Measurements from ENCODE around the gene OSTF1.

Gene OSTF1

GRCh38 chr9:75085640-75086039 is 2.7 kb upstream of the OSTF1 start:
- no peak for DNase-seq (ENCODE audit: low spot score)

DNA sequence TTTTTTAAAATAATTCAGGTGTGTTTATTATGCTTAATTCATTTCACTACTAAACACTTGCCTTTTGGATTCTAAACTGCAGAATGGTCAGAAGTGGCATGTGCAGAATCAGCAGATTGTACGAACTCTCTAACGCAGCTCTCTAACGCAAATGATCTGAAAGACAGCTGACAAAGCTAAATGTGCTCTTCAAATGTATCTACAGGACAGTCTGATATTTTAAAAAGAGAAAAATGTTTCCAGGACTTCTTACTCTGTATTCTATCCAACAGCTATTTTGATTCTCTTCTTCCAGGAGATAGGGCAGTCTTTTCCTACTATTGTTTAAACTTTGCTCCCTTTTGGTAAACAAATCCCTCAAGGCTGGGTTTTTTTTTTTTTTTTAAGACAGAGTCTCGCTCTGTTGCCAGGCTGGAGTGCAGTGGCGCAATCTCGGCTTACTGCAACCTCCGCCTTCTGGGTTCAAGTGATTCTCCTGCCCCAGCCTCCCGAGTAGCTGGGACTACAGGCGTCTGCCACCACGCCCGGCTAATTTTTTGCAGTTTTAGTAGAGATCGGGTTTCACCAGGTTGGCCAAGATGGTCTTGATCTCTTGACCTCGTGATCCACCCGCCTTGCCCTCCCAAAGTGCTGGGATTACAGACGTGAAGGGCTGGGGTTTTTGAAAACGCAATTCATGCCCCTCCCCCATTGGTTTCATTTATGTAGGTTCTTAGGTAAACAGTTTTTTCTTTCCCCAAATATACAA is 1.6 kb upstream of the OSTF1 start:
- DNase-seq (ENCODE audit: low spot score), result no peak

DNA sequence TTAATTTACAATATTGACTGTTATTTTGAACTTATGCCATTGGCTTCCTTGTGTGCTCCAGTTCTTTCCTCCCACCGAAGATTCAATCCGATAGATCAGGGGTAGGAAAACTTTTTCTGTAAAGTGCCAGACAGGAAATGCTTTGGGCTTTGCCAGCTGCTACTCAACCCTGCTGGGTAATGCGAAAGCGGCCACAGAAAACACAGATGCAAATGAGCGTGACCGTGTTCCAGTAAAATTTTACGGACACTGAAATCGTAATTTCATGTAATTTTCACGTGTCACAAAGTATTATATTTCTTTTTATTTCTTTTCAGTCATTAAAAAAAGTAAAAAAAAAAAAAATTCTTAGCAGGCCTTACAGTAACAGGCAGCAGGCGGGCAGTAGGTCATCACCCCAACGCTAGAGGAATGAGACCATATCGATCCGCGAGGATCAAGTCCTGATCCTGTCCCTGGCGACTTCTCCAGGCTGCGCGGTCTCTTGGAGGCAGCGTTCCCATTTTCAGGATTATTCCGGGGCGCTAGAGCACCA is 958 bp upstream of the OSTF1 start:
- peak; percentile 54 for DNase-seq (ENCODE audit: low spot score)

DNA sequence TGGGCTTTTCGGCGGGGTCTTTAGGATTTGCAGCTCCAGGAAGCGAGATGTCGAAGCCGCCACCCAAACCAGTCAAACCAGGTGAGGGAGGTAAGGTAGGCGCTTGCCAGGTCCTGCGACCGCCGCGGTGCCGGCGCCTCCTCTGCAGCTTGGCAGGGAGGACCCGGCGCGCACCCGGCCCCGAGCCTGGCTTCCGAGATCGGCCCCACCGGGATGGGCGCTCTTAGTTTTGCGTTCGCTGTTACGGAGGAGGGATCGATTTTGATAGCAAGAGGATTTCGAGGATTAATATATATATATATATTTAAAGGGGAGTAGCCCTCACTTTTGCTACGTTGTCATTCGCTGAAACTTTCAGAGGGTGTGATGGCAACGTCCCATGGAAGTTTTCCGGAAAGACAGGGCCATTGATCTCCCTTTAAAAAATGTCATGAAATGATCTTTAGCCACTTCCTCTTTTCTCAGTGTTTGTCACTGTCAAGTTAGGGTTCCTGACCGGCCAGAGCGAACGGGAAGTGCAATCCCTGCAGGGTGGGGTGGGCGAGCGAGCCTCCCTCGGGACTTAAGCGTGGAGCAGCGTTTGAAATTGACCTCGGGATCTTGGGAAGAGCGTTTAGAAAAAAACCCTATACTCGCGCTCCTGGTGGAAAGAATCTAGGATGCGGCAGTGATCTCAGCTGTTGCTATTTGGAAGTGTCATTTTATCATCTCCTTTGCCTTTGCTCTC is 495 bp downstream of the OSTF1 start:
- peak; percentile 44 for DNase-seq (ENCODE audit: low spot score)

- DNase-seq (ENCODE audit: low spot score), result no peak
These were observed 1.1 kb downstream of the OSTF1 start for GRCh38 chr9:75089373-75089766.

DNA sequence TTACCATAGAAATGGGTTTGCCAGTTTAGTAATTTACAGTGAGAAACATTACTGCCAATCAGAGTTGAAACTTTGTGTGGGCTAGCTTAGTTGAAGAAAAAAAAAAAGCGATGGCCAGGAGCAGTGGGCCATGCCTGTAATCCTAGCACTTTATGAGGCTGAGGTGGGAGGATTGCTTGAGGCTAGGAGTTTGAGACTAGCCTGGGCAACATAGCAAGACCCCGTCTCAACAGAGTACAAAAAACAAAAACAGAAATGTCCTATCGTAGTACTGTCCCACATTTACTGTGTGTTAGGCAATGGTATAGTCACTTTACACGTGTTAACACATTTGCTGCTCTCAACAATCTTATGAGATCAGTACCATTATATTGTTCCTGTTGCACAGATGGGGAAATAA is 2.3 kb downstream of the OSTF1 start:
- no peak for DNase-seq (ENCODE audit: low spot score)

GRCh38 chr9:75092766-75093165 is 4.5 kb downstream of the OSTF1 start:
- no peak for DNase-seq (ENCODE audit: low spot score)

GRCh38 chr9:75096796-75097195 is 8.5 kb downstream of the OSTF1 start:
- no peak for DNase-seq (ENCODE audit: low spot score)

DNA sequence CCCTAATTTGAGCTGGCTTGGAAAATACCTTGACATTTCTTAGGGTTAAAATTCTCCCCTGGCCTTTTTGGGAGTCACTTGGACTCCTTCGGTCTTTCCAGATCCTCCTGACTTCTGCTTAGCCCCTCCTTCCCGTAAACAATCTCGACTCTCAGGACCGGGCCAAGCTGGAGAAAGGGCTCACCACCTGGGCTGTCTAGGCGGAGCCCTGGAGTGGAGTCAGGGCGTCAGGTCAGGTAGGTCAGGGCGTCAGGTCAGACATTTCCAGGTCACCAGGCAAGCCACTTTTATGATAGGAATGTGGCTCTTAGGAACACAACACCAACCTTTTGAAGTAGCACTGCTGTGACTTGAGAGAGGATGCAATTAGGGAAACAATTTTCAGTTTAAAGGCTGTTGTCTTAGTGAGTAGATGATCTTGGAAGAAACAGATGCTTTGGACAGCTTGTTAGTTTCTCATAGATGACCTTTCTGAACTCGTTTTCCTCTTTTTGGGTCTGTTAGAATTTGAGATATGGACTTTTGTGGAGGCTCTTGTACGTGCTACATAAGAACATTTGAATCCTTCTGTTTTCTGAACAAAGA is 12.8 kb downstream of the OSTF1 start:
- DNase-seq (ENCODE audit: low spot score), result no peak

- no peak for DNase-seq (ENCODE audit: low spot score)
These were observed 14.0 kb downstream of the OSTF1 start for GRCh38 chr9:75102177-75102790.

- no peak for DNase-seq (ENCODE audit: low spot score)
These were observed 16.3 kb downstream of the OSTF1 start for GRCh38 chr9:75104607-75105006.

DNA sequence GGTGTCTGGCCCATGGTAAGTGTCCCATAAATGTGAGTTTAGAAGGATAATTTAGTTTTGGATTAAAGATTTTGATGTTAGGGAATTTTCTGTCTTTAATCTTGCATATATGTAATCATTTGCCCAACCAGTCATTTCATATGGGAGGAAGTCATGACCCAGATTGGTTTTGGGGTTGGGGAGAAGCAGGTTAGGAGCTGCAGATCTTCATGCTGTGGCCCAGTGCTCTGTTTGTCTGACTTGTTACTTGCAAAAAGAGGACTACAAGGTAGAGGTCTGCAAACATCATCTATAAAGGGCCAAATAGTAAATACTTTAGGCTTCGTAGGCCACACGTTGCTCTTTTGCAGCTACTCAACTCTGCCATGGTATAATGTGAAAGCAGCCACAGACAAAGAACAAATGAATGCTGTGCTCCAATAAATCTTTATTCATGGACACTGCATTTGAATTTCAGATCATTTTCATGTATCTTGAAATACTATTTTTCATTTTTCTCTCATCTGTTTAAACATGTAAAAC is 16.8 kb downstream of the OSTF1 start:
- DNase-seq (ENCODE audit: low spot score), result no peak

- DNase-seq (ENCODE audit: low spot score), result no peak
These were observed 17.5 kb downstream of the OSTF1 start for GRCh38 chr9:75105841-75106240.

GRCh38 chr9:75106857-75107256 is 18.5 kb downstream of the OSTF1 start:
- DNase-seq (ENCODE audit: low spot score), result no peak

- DNase-seq (ENCODE audit: low spot score), result peak; percentile 89
These were observed 20.3 kb downstream of the OSTF1 start for GRCh38 chr9:75108571-75108970.

- peak; percentile 19 for DNase-seq (ENCODE audit: low spot score)
These were observed 21.0 kb downstream of the OSTF1 start for GRCh38 chr9:75109210-75109839.

- no peak for DNase-seq (ENCODE audit: low spot score)
These were observed 22.8 kb downstream of the OSTF1 start for GRCh38 chr9:75111019-75111622.

DNA sequence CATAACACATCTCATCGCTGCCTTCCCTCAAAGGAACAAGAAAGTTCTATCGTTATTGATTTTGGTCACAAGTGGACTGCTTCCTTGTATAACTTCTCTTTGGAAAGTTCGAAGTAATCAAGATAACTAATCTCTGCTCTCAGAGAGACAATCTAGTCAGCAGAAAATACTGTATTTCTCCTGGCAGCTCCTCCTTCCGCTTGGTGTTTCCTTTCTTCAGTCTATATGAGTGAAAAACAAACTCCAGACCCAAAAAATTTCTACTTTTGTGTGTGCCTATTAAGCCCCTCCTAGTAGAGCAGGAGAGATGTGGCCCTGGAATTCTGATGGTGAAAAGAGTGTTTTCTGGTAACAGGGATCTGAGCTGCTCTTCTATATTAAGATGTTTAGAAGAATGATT is 24.5 kb downstream of the OSTF1 start:
- DNase-seq (ENCODE audit: low spot score), result no peak

DNA sequence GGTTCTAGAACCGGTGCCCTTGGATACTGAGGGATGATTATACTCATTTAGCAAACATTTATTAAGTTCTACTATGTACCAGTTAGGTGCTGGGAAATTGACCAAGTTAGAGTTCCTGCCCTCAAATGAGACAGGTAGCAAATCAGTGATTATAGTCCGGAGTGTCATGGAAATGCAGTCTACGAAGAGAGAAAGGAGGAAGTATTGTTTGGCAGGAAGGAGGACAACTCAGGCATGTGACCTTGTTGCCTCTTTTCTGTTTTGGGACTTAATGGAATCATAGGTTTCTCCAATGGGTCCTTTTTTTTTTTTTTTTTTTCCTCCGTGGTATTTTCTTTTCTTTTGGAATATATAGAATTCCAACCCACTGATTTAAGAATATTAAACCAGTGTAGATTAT is 28.0 kb downstream of the OSTF1 start:
- DNase-seq (ENCODE audit: low spot score), result no peak

DNA sequence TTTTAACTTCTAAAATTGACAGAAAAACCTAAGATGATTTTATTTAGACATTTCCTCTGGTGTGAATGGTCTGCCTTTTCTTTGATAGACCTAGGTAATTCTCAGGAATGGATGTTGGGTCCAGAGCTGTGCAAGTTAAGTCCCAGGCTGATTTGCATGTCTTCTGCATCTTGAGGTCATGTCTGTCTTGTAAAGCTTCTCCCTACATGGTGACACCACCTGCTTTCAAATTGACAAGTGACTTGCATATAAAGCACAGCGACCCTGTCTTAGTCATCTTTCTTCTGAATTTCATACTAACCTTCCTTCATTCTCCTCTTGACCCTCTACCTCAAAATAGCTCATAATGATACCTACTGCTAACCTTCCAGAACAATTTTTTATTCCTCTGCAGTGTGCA is 29.2 kb downstream of the OSTF1 start:
- DNase-seq (ENCODE audit: low spot score), result no peak

- no peak for DNase-seq (ENCODE audit: low spot score)
These were observed 32.4 kb downstream of the OSTF1 start for GRCh38 chr9:75120686-75121085.

Data from kidney capillary endothelial cell (primary cell).